ENCODE results near the gene ZNF181. TPM values are rescaled to one million over a fixed set of nuclear protein-coding genes. Genes with fewer than 3 reads are reported as not detected.

Gene ZNF181
- total RNA-seq, 1 experiment from 2014 or later, result 18.6 TPM

DNA sequence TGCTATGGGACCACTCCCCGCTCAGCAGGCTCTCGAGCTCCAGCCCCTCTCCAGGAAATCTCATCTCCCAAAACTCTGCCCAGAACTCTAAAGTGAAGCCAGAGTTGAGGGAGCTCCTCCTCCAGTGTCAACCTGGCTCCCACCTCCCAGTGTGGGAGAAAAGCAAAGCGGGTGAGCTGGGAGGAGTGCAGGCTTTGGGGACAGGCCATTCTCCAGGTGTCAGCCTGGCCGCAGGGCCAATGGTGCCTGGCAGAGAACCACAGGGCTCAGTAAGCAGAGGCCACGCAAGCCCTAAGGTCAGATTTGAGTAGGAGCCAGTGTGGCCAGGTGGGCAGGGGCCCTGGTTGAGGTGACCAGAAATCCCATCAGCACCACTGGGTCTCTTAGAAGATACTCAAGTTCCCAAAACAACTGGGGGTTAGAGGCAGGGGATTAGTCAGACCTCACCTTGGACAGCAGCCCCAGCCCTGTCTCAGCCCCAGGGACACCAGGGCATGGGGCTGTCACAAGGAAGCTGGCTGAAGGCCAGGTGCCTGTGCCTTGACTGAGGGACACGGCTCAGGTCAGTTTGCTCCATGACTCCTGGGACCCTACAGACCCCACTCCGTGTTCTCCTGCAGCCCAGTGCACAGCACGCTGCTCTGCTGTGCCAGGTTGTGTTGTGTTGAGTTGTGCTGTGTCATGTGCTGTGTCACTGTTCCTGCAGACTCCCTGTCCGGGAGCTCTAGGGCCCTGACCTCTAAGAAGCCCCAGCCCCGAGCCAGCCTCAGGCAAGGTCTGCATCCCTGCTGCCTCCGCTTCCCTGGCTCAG is 2.8 kb upstream of the ZNF181 start:
- Histone ChIP-seq H3K9me3 (replicated peaks) (0 out of 2 replicates have a peak, but pooled peaks cover 4% of the 10 kb centered on the region), H3K4me1 (no peaks in the 10 kb centered on the region), H3K27ac (no peak overlapping the region), H3K27me3 (no peaks in the 10 kb centered on the region), H3K4me3 (no peak overlapping the region), H3K36me3 (no peaks in the 10 kb centered on the region)
- DNase-seq, result no peak

DNA sequence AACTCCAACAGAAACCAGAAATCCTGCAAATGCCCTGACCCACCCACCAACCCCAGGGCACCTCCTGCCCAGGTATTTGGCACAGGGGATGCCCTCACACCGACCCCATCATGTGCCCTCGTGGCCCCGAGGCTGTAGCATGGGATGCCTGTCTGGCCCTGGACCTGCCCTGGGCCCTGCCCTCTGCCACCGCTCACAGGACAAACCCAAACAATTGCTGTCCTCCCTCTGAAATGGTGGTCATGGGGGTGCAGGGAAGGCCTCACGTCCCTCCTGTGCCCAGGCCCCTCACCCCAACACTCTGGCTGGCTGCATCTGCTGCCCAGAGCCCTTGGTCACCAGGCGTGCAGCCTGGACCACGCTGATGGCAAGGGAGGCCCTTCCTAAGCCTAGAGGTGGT is 2.1 kb upstream of the ZNF181 start:
- H3K27me3 ChIP-seq, result no peaks in the 10 kb centered on the region
- H3K27ac ChIP-seq, result no peak overlapping the region
- no peaks in the 10 kb centered on the region for H3K36me3 ChIP-seq
- H3K4me3 ChIP-seq, result no peak overlapping the region
- H3K9me3 ChIP-seq (replicated peaks), result 0 out of 2 replicates have a peak, but pooled peaks cover 4% of the 10 kb centered on the region
- no peak for DNase-seq
- no peaks in the 10 kb centered on the region for H3K4me1 ChIP-seq

DNA sequence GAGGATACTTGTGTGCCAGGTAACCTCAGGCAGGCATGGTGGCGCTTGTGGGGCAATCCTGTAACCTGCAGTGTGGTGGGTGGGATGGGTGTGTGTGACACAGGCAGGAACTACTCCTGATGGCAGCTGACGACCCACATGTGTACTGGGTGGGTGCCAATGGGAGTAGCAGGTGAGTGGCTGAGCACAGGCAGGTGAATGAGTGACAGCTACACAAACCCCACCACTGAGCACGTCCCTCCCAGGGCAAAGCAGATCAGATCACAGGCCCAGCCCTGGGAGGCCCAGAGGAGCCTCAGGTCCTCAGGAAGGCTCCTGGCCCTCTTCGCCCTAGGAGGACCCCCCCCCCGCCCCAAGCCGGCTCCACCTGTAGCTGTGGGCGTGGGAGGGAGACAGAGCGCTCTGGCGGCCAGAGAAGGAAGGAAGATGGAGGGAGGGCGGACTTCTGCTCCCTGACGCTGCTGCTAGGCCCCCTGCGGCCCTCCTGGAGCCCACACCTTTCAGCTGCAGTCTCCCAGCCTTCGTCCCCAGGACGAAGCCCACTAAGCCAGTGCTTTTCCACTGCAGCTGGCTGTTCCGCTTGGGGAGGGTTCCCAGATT is 1.3 kb upstream of the ZNF181 start:
- Histone ChIP-seq H3K27ac (no peak overlapping the region; the same call in 1 of the 2 replicates), H3K4me1 (no peaks in the 10 kb centered on the region)
- DNase-seq, result no peak

DNA sequence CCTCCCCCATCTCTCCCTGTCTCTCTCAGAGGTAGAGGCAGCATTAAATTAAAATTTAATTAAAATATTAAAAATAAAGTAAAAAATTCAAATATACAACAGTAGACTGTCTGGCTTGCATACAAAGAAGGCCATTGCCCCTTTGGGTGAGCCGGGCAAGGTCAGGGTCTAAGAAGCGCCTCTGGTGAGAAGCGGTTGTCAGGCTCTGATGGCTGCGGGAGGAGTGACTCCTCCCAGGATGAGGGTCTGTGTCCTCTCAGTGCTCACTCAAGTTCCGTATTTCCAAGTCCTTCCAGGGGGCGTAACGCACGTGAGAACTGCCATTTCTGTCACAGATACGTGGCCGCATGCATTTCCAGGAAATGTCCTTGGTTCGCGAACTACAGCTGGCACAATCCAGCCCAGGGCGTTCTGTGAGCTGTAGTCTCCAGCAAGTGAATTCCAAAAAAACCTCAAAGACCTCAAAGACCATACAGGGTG is 737 bp upstream of the ZNF181 start:
- peak in 1 of 2 experiments; percentile 60 for DNase-seq
- H3K9me3 ChIP-seq (replicated peaks), result 0 out of 2 replicates have a peak, but pooled peaks cover 4% of the 10 kb centered on the region
- H3K4me3 ChIP-seq, result peak overlapping the region; percentile 99
- H3K27ac ChIP-seq, result peak overlapping the region; percentile 98
- H3K4me1 ChIP-seq, result no peaks in the 10 kb centered on the region
- H3K27me3 ChIP-seq, result no peaks in the 10 kb centered on the region
- H3K36me3 ChIP-seq, result no peaks in the 10 kb centered on the region

More for the DNA sequence above, 1.3 kb upstream of the ZNF181 start:
- Histone ChIP-seq H3K36me3 (no peaks in the 10 kb centered on the region), H3K9me3 (replicated peaks) (0 out of 2 replicates have a peak, but pooled peaks cover 4% of the 10 kb centered on the region), H3K4me3 (peak overlapping the region; percentile 99), H3K27me3 (no peaks in the 10 kb centered on the region)

DNA sequence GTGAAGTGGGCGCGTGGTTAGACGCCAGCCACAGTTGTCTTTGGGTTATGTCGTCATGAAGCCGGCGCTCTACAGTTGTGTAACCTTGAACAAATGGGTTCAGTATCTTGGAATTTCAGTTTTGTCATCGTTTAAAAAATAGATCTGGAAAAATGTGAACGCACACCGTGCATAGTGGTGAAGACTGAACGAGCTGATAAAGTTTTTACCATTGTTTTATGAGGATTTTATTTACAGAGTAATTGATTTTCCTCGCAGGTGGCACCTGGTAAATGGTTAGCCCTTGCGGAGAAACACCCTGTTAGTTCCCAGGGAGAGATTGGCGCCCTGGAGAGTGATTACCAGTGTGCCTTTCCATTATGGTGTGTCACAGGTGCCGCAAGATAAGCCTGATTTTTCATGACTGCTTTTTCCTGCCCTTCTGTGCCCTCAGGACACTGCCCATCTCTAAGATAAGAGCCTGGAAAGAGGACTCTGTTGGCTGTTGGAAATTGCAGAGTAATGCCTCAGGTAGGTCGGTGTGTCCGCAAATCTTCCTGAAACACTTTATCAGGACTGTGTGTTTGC is 577 bp downstream of the ZNF181 start:
- H3K4me3 ChIP-seq, result peak overlapping the region; percentile 99
- peak in 1 of 2 experiments; percentile 25 for DNase-seq

DNA sequence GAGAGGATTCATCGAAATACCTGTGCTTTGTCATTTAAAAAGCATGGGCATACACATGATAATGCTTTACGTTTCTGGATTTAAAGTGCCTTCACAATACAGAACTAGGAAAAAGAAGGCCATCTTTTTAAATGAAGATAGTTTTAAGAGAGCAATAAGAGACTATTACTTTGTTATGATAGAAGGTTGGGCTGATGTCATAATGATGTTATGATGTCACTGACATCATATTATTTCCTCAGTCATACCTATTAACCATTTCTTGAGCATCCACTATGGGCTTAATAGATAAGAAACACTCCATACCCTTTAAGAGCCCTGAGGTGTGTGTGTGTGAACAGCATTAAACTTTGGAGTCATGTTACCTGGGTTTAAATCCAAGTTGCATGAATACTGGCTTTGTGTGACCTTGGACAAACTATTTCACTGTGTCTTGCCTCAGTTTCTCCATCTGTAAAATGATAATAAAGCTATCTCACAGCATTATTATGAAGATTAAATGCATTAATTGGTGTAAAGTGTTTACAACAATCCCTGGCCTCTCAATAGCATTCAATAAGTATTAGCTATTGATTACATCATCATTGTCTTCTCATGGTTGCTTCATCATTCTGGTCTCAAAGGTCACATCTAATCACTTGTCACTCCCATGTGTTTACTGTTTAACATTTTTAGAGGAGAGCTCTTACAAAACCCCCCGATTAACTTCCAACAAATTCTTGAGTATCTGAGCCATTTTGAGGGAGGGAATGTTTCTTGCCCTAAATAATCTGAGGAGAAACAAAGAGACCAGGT is 11.1 kb downstream of the ZNF181 start:
- Histone ChIP-seq H3K9me3 (replicated peaks) (peaks cover 8% of the 10 kb centered on the region), H3K4me3 (no peak overlapping the region), H3K4me1 (no peaks in the 10 kb centered on the region), H3K27ac (no peak overlapping the region), H3K36me3 (peaks cover 18% of the 10 kb centered on the region), H3K27me3 (no peaks in the 10 kb centered on the region)
- no peak for DNase-seq

More for the DNA sequence above, 577 bp downstream of the ZNF181 start:
- Histone ChIP-seq H3K9me3 (replicated peaks) (peaks cover 4% of the 10 kb centered on the region; the same call in 1 of the 2 replicates), H3K27ac (peak overlapping the region; percentile 98), H3K27me3 (no peaks in the 10 kb centered on the region), H3K36me3 (peaks cover 11% of the 10 kb centered on the region), H3K4me1 (no peaks in the 10 kb centered on the region)

DNA sequence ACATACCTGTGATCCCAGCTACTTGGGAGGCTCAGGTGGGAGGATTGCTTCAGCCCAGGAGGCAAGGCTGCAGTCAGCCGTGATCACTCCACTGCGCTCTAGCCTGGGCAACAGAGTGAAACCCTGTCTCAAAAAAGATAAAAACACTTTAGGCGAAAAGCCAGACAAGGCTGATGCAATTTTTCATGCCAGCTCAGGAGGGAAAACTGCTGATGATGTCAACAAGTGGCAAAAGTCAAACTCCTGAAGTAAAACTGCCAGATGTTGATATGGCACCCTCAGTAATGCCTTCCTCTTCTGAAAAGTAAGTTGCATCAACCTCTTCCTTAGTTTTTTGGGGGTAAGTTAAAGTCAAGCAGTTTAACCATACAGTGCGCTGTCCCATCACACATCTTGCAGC is 23.4 kb downstream of the ZNF181 start:
- Histone ChIP-seq H3K27ac (no peak overlapping the region), H3K4me1 (no peaks in the 10 kb centered on the region), H3K4me3 (no peak overlapping the region), H3K9me3 (replicated peaks) (peaks cover 28% of the 10 kb centered on the region), H3K36me3 (no peaks in the 10 kb centered on the region), H3K27me3 (no peaks in the 10 kb centered on the region)
- no peak for DNase-seq

DNA sequence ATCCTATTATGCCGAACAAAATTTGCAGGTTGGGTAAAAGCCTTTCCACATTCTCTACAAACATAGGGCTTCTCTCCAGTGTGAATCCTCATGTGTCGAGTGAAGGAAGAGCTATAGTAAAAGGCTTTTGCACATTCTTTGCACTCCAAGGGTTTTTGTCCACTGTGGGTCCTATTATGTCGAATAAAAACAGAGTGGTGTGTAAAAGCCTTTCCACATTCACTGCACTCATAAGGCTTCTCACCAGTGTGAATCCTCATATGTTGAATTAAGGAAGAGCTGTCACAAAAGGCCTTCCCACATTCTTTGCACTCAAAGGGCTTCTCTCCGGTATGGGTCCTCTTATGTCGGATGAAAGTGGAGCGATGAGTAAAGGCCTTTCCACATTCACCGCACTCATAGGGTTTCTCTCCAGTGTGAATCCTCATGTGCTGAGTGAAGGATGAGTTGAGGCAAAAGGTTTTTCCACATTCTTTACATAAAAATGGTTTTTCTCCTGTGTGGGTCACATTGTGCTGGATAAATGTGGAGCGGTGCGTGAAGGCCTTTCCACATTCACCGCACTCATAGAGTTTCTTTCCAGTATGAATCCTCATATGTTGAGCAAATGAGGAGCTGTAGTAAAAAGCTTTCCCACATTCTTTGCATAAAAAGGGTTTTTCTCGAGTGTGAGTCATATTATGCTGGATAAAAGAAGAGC is 25.3 kb downstream of the ZNF181 start:
- DNase-seq, result no peak
- no peak overlapping the region for H3K27ac ChIP-seq
- H3K9me3 ChIP-seq (replicated peaks), result peaks cover 30% of the 10 kb centered on the region
- no peaks in the 10 kb centered on the region for H3K27me3 ChIP-seq
- no peak overlapping the region for H3K4me3 ChIP-seq
- peaks cover under 1% of the 10 kb centered on the region; the same call in 1 of the 2 replicates for H3K36me3 ChIP-seq
- H3K4me1 ChIP-seq, result no peaks in the 10 kb centered on the region

DNA sequence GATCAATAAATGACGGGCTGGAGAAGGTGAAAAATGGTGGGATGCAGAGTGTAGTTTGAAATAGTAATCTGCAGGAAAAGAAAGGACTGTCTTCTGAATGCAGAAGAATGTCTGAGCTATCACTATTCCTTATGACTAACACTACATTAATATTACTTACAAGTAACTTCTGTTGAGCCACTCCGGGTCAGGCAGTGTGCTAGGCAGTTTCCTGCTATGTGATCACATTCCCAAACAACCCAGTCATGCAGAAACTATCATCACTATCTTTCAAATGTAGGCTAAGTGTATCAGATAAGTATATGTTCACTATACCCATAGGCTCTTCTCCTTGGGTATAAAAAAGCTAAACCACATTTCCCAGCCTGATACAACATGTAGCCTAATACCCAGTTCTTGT is 32.3 kb downstream of the ZNF181 start:
- H3K4me3 ChIP-seq, result no peak overlapping the region
- no peaks in the 10 kb centered on the region for H3K27me3 ChIP-seq
- peaks cover 5% of the 10 kb centered on the region for H3K9me3 ChIP-seq (replicated peaks)
- H3K4me1 ChIP-seq, result no peaks in the 10 kb centered on the region
- peaks cover 28% of the 10 kb centered on the region for H3K36me3 ChIP-seq
- DNase-seq, result no peak
- H3K27ac ChIP-seq, result no peak overlapping the region

DNA sequence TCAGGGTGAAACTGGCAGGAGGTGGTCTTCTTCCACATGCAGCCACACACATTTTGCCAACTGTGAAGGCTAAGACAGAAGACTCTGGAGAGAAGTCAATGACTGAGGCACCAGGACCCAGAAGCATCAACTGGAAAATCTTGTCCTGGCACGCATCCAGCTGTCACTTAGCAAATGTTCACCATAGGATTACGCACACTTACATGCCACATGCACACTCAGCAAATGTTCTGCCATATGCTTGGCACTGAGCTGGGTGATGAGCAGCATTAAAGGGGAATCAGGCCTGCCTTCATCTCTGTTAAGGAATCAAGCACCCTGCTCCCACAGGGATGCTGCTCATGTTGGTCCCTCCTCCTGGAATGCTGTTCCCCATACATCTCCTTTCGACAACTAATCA is 33.9 kb downstream of the ZNF181 start:
- Histone ChIP-seq H3K4me3 (no peak overlapping the region), H3K9me3 (replicated peaks) (peaks cover 6% of the 10 kb centered on the region), H3K27ac (no peak overlapping the region), H3K27me3 (no peaks in the 10 kb centered on the region), H3K36me3 (peaks cover 28% of the 10 kb centered on the region), H3K4me1 (no peaks in the 10 kb centered on the region)
- no peak for DNase-seq

DNA sequence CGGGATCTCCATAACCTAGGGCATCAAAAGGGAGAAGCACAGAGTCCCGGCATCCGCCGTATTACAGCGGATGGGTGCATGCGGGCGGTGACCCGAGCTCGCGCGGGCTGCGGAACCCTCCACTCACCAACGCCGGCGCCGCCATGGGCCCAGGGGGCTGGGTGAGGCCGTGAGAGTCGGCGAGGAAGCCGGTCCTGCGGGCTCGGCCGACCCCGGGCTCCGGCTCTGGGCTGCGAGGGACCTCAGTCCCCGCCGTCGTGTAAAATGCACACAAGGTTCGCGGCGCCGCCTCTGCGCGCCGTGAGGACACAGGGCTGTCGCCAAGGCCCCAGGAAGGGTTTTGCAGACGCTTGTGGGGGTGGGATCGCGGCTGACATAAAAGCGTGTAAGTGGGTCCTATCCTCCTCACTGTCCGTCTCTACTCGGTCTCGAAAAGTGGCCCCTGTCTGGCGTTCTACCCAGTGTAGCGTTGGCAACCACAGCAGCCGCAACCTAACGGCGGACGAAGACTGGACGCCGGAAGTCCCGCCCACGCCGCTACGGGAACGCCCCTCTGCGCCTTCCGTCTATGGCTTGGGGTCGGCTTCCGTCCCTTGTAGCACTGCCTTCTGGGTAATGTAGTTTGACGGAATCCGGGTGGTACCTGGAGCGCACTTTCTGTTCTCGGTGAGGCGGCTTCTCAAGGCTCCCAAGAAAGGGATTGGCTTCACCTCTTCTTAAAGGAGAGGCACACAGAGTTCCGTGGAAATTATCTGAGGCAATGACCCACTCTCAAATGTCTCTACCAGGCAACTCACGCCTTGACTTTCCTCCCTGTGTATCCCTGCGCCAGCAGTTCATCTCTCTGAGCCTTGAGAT is 38.9 kb downstream of the ZNF181 start, which contains the start of gene ZNF599:
Gene ZNF599, minus strand, starts transcription at position 519 of the 858 bp plus-strand sequence. Its CDS starts 374 bp downstream, at position 145.
- Histone ChIP-seq H3K4me3 (peak within 1 kb of the TSS; percentile 69), H3K9me3 (replicated peaks) (peaks cover 3% of the 10 kb centered on the region), H3K36me3 (no peaks in the 10 kb centered on the region), H3K27ac (peak within 1 kb of the TSS; percentile 17; the same call in 1 of the 2 replicates), H3K27me3 (no peaks in the 10 kb centered on the region), H3K4me1 (no peaks in the 10 kb centered on the region)
- peak; percentile 90 to 93 for DNase-seq

DNA sequence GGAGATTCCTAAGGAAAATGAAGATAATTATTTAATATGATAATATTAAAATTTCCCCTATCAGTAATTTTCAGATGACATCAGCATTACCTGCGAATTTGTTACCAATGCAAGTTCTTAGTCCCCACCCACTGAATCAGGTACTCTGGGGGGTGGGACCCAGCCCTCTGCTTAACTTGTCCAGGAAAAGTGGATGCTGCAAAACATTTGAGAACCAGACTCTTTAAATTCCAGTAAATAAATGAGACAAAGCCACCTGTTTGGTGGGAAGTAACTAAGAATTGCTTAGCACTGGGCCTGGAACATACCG is 39.5 kb downstream of the ZNF181 start:
- H3K36me3 ChIP-seq, result no peaks in the 10 kb centered on the region
- H3K4me3 ChIP-seq, result peak overlapping the region; percentile 69
- no peak overlapping the region for H3K27ac ChIP-seq
- no peak for DNase-seq
- H3K9me3 ChIP-seq (replicated peaks), result peaks cover 3% of the 10 kb centered on the region
- H3K27me3 ChIP-seq, result no peaks in the 10 kb centered on the region
- H3K4me1 ChIP-seq, result no peaks in the 10 kb centered on the region

DNA sequence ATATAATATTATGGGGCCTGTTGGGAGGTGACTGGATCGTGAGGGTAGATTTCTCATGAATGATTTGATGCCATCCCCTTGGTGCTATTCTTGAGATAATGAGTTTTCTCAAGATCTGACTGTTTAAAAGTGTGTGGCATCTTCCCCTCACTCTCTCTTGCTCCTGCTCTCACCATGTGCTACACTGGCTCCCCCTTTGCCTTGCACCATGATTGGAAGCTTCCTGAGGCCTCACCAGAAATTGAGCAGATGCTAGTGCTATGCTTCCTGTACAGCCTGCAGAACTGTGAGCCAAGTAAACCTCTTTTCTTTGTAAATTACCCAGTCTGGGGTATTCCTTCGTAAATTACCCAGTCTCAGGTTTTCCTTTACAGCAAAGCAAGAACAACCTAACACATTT is 40.8 kb downstream of the ZNF181 start:
- no peak for DNase-seq
- no peaks in the 10 kb centered on the region for H3K36me3 ChIP-seq
- no peak overlapping the region for H3K4me3 ChIP-seq
- H3K4me1 ChIP-seq, result no peaks in the 10 kb centered on the region
- H3K27me3 ChIP-seq, result no peaks in the 10 kb centered on the region
- no peak overlapping the region for H3K27ac ChIP-seq
- H3K9me3 ChIP-seq (replicated peaks), result peaks cover 3% of the 10 kb centered on the region

All from SJCRH30 (cell line).